Measurements from ENCODE around the gene DYNC2H1. TPM values are rescaled to one million over a fixed set of nuclear protein-coding genes. Genes with fewer than 3 reads are reported as not detected.

The DYNC2H1 gene
- total RNA-seq, 1 donor from 2014 or later = 18.6 TPM

- no peak overlapping the region for H3K27ac Mint-ChIP-seq
- H3K27me3 Mint-ChIP-seq = no peaks in the 10 kb centered on the region
- peaks cover 6% of the 10 kb centered on the region for H3K9me3 Mint-ChIP-seq (ENCODE audit: low read depth)
- TF ChIP-seq CTCF (IDR thresholded peaks at IDR 0.05; ENCODE audit: unreplicated experiment) = no peak
- H3K4me1 Mint-ChIP-seq (ENCODE audit: low read depth) = no peaks in the 10 kb centered on the region
- peaks cover 3% of the 10 kb centered on the region for H3K36me3 Mint-ChIP-seq (ENCODE audit: insufficient read depth)
- no peak overlapping the region for H3K4me3 Mint-ChIP-seq (ENCODE audit: low read depth)
- DNase-seq (ENCODE audit: low spot score, unreplicated experiment) = no peak
Measured at GRCh38 chr11:103358251-103358650, 249.0 kb downstream of the DYNC2H1 start.

- H3K4me1 Mint-ChIP-seq (ENCODE audit: low read depth) = no peaks in the 10 kb centered on the region
- peaks cover 3% of the 10 kb centered on the region for H3K36me3 Mint-ChIP-seq (ENCODE audit: insufficient read depth)
- no peak overlapping the region for H3K4me3 Mint-ChIP-seq (ENCODE audit: low read depth)
- no peak for TF ChIP-seq CTCF (IDR thresholded peaks at IDR 0.05; ENCODE audit: unreplicated experiment)
- no peak overlapping the region for H3K27ac Mint-ChIP-seq
- peaks cover 6% of the 10 kb centered on the region for H3K9me3 Mint-ChIP-seq (ENCODE audit: low read depth)
- no peak for DNase-seq (ENCODE audit: low spot score, unreplicated experiment)
- no peaks in the 10 kb centered on the region for H3K27me3 Mint-ChIP-seq
Measured at GRCh38 chr11:103359216-103359615, 250.0 kb downstream of the DYNC2H1 start.

GRCh38 chr11:103364687-103365086, 255.5 kb downstream of the DYNC2H1 start:
- Mint-ChIP-seq H3K27me3 (no peaks in the 10 kb centered on the region), H3K9me3 (ENCODE audit: low read depth) (peaks cover 6% of the 10 kb centered on the region), H3K4me3 (ENCODE audit: low read depth) (no peak overlapping the region), H3K4me1 (ENCODE audit: low read depth) (no peaks in the 10 kb centered on the region), H3K36me3 (ENCODE audit: insufficient read depth) (peaks cover 3% of the 10 kb centered on the region), H3K27ac (no peak overlapping the region)
- no peak for DNase-seq (ENCODE audit: low spot score, unreplicated experiment)
- no peak for TF ChIP-seq CTCF (IDR thresholded peaks at IDR 0.05; ENCODE audit: unreplicated experiment)

- TF ChIP-seq CTCF (IDR thresholded peaks at IDR 0.05; ENCODE audit: unreplicated experiment) = no peak
- no peak overlapping the region for H3K4me3 Mint-ChIP-seq (ENCODE audit: low read depth)
- no peaks in the 10 kb centered on the region for H3K4me1 Mint-ChIP-seq (ENCODE audit: low read depth)
- H3K9me3 Mint-ChIP-seq (ENCODE audit: low read depth) = peaks cover 5% of the 10 kb centered on the region
- no peak overlapping the region for H3K27ac Mint-ChIP-seq
- H3K36me3 Mint-ChIP-seq (ENCODE audit: insufficient read depth) = peaks cover 7% of the 10 kb centered on the region
- H3K27me3 Mint-ChIP-seq = no peaks in the 10 kb centered on the region
- DNase-seq (ENCODE audit: low spot score, unreplicated experiment) = no peak
Measured at GRCh38 chr11:103367650-103368049, 258.4 kb downstream of the DYNC2H1 start.

- no peak overlapping the region for H3K4me3 Mint-ChIP-seq (ENCODE audit: low read depth)
- H3K27me3 Mint-ChIP-seq = no peaks in the 10 kb centered on the region
- H3K9me3 Mint-ChIP-seq (ENCODE audit: low read depth) = peaks cover 6% of the 10 kb centered on the region
- no peak for TF ChIP-seq CTCF (IDR thresholded peaks at IDR 0.05; ENCODE audit: unreplicated experiment)
- H3K4me1 Mint-ChIP-seq (ENCODE audit: low read depth) = no peaks in the 10 kb centered on the region
- DNase-seq (ENCODE audit: low spot score, unreplicated experiment) = no peak
- H3K27ac Mint-ChIP-seq = no peak overlapping the region
- H3K36me3 Mint-ChIP-seq (ENCODE audit: insufficient read depth) = peaks cover 8% of the 10 kb centered on the region
Measured at GRCh38 chr11:103368145-103368544, 258.9 kb downstream of the DYNC2H1 start.

Data from progenitor cell of endocrine pancreas (in vitro differentiated cells).